ENCODE measurements around the gene ZNF732.
"Not testable (repeated sequence)": the region's sequence is repeated elsewhere in the genome, so short reads cannot be mapped to it uniquely, and the experiment has no call there.

Gene ZNF732

GRCh38 chr4:256492-256891 is 48.8 kb downstream of the ZNF732 start:
- DNase-seq (ENCODE audit: extremely low read depth in 1 of 2, low read depth in 1 of 2) = no peak

DNA sequence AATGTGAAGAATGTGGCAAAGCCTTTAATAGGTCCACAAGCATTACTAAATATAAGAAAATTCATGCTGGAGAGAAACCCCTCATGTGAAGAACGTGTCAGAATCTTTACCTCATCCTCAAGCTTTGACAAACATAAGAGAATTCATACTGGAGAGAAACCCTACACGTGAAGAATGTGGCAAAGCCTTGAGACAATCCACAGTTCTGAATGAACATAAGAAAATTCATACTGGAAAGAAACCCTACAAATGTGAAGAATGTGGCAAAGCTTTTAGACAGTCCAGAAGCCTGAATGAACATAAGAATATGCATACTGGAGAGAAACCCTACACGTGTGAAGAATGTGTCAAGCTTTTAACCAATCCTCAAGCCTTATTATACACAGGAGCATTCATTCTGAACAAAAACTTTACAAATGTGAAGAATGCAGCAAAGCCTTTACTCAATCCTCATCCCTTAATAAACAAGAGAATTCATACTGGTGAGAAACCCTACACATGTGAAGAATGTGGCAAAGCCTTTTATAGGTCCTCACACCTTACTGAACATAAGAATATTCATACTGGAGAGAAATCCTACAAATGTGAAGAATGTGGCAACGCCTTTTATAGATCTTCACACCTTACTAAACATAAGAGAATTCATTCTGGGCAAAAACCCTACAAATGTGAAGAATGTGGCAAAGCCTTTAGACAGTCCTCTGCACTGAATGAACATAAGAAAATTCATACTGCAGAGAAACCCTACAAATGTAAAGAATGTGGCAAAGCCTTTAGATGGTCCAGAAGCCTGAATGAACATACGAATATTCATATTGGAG is 51.1 kb downstream of the ZNF732 start:
- no peak for DNase-seq (ENCODE audit: extremely low read depth in 1 of 2, low read depth in 1 of 2)

GRCh38 chr4:252065-252601 is 53.1 kb downstream of the ZNF732 start:
- no peak for DNase-seq (ENCODE audit: extremely low read depth in 1 of 2, low read depth in 1 of 2)

- peak; percentile 4 to 16 for DNase-seq (ENCODE audit: extremely low read depth in 1 of 2, low read depth in 1 of 2)
Observed at GRCh38 chr4:244471-244870, 60.8 kb downstream of the ZNF732 start.

DNA sequence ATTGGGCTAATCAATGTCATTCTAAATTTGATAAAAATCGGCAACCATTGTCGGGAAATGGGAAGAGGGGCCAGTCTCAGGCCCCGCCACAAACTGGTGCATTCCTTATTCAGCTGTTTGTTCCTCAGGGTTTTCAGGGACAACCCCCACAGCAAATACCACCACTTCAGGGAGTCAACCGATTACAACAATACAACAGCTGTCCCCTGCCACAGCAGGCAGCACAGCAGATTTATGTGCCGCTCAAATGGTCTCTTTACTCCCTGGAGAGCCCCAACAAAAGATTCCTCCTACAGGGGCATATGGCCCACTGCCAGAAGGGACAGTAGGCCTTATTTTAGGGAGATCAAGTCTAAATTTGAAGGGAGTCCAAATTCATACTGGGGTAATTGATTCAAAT is 61.8 kb downstream of the ZNF732 start:
- no peak for DNase-seq (ENCODE audit: extremely low read depth in 1 of 2, low read depth in 1 of 2)

- peak; percentile 31 to 34 for DNase-seq (ENCODE audit: extremely low read depth in 1 of 2, low read depth in 1 of 2)
Observed at GRCh38 chr4:242121-242848, 63.0 kb downstream of the ZNF732 start.

- DNase-seq (ENCODE audit: extremely low read depth in 1 of 2, low read depth in 1 of 2) = not testable (repeated sequence)
Observed at GRCh38 chr4:241411-241810, 63.9 kb downstream of the ZNF732 start.

DNA sequence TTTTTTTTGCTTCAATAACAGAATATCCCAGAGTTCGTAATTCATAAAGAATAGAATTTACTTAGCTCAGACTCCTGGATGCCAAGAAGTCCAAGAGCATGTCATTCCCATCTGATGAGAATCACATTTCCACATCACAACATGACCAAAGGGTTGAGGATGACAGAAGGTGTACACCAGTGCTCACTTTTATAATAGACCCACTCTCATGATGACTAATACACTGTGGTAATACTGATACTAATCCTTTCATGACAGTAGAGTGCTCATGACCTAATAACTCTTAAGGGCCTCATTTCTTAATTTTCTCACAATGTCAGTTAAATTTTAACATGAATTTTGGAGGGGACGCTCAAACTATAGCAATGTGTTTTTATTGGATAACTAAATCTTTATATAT is 69.2 kb downstream of the ZNF732 start:
- DNase-seq (ENCODE audit: extremely low read depth in 1 of 2, low read depth in 1 of 2) = no peak

DNA sequence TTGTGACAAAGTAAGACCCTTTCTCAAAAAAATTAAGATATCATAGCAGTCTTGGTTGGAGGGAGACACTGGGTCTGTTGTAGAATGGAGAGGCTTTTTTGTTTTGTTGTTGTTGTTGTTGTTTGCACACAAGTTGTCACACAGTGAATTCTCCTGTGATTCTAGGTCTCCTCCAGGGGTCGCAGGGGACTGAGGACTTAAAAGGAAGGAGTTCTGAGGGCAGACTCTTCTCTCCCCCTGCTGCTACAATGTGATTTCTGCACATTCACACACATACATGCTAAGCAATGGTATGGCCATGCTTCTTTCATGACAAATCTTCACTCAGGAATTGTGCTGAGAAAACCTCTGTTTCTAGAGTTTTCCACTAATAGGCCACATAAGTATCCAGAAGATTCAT is 71.1 kb downstream of the ZNF732 start:
- DNase-seq (ENCODE audit: extremely low read depth in 1 of 2, low read depth in 1 of 2) = no peak

DNA sequence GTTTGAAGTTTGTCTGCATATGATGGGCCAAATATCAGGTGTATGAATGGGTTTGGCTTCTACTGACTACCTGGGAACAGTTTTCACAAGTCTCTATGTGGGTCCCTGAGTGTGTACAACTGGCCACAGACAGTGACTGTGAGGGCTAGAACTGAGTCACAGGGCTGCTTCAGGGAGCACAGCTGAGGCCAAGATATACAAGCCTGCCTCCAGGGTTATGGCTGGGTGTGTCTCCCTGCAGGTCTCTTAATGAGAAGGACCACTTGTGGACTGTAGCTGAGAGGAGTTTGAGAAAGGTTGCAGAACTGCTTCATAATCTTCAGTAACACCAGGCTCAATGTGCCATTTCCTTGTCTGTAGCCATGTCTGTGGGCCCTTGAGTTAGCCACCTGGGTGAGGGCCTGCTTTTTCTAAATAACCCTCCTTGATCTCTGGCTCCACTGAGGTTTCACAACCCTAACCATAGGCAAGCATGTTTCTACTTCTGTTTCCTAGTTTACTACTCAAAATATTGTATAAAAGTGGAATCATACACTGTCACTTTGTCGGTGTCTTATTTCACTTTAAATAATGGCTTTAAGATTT is 81.3 kb downstream of the ZNF732 start:
- DNase-seq (ENCODE audit: extremely low read depth in 1 of 2, low read depth in 1 of 2) = no peak
